Skin epidermis (tissue), 12 donors: Measurements from ENCODE around the gene SLC44A5.
"Not testable (repeated sequence)": the region's sequence is repeated elsewhere in the genome, so short reads cannot be mapped to it uniquely, and the experiment has no call there.

Source experiments
- H3K27ac ChIP-seq, 21 experiments: fragments of 200-600 bp; sonication (generic) in 11 of 21; one replicate each; pipeline ENCODE4 v1.5.0; 2020; ENCODE audit warnings: mild to moderate bottlenecking in 3 of 21, inconsistent platforms in 2 of 21, moderate library complexity in 2 of 21
- H3K4me3 ChIP-seq, 7 experiments: fragments of 200-600 bp; sonication (generic) in 2 of 7; one replicate each; pipeline ENCODE4 v1.5.0; 2020; ENCODE audit warnings: inconsistent platforms in 2 of 7, mild to moderate bottlenecking in 2 of 7, moderate library complexity in 1 of 7

The SLC44A5 gene

GRCh38 chr1:75593457-75593856, 17.5 kb downstream of the SLC44A5 start:
- not testable (repeated sequence) for H3K27ac ChIP-seq, H3K4me3 ChIP-seq

- Histone ChIP-seq H3K4me3 (no peak overlapping the region), H3K27ac (no peak overlapping the region)
These were observed 21.3 kb downstream of the SLC44A5 start for GRCh38 chr1:75589637-75590036.

- Histone ChIP-seq H3K4me3 (no peak overlapping the region), H3K27ac (no peak overlapping the region)
These were observed 22.0 kb downstream of the SLC44A5 start for GRCh38 chr1:75588779-75589475.

GRCh38 chr1:75587692-75588091, 23.2 kb downstream of the SLC44A5 start:
- Histone ChIP-seq H3K4me3 (no peak overlapping the region), H3K27ac (no peak overlapping the region)

- no peak overlapping the region for H3K27ac ChIP-seq
- no peak overlapping the region for H3K4me3 ChIP-seq
These were observed 27.6 kb downstream of the SLC44A5 start for GRCh38 chr1:75583282-75583681.

DNA sequence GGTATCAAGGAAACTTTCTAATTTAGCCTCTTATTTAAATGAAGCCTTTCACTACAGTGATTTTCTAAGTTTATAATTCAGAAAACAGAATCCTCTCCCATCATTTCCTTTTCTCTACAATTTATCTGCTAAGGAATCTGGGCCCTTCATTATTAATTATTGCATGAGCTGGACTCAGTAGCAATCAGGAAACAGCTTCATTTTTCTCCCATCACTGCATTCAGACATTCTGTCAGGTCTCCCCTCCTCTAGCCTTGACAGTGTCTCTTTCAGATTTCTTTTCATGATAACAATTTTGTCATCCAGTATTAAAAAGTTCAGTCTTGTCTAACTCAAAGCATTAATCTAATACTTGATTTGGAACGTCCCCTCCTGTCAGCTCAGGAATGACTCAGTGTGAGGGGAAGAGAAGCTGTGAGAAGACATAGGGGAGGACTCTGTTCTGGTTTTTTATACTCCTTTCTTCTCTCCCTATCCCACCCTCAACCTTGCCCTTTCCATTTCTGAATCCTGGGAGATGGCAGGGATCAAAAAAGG, 28.1 kb downstream of the SLC44A5 start:
- H3K4me3 ChIP-seq, result no peak overlapping the region
- no peak overlapping the region for H3K27ac ChIP-seq

- Histone ChIP-seq H3K4me3 (no peak overlapping the region), H3K27ac (no peak overlapping the region)
These were observed 31.9 kb downstream of the SLC44A5 start for GRCh38 chr1:75579046-75579445.

GRCh38 chr1:75575837-75576236, 35.1 kb downstream of the SLC44A5 start:
- no peak overlapping the region for H3K27ac ChIP-seq
- no peak overlapping the region for H3K4me3 ChIP-seq

DNA sequence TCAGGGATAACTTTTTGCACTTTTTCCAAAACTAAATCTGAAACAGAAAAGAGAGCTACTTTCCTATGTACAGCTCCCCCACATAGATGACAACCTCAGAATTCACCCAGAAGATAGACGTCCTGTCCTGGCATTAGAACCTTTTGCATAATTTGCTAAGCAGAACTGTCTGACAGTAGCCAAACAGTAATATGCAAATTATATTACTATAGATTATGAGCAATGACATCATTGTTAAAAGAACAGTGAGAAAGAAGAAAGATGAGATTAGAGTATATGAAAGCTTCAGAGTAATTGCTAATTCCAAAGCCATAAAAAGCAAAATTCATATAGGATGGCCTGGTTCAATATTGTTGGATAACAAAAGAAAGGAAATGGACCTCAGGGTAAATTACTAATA, 43.7 kb downstream of the SLC44A5 start:
- H3K4me3 ChIP-seq, result no peak overlapping the region

DNA sequence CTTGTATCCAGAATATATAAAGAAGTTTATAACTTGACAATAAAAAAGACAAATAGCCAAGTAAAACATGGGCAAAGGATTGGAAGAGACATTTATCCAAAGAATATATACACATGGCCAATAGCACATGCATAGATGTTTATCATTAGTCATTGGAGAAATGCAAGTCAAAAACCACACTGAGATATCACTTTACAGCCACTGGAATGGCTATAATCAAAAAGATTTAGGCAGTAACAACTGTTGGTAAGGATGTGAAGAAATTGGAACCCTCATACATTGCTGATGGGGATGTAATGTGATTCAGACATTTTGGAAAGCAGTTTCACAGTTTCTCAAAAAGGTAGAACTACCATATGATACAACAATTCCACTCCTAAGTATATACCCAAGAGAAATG, 51.1 kb downstream of the SLC44A5 start:
- no peak overlapping the region for H3K4me3 ChIP-seq
- no peak overlapping the region for H3K27ac ChIP-seq

More for the DNA sequence above, 43.7 kb downstream of the SLC44A5 start:
- H3K27ac ChIP-seq, result no peak overlapping the region

DNA sequence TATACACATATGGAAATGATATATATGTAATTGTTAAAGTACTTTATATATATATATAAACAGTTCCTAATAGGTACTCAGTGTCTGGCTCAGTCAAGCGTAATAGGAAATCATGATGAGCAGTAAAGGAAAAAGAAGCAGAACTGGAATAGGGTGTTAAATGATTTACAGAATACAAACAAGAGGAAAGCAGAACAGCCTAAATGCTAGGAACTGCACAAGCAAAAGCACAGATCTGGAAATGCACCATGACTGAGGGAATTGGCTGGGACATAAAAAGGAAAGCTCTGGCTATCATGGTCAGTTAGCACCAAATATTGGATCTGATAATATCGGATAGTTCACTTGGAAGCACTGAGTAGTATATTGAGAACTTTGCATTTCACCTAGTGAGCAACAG, 51.8 kb downstream of the SLC44A5 start:
- Histone ChIP-seq H3K4me3 (no peak overlapping the region), H3K27ac (no peak overlapping the region)

DNA sequence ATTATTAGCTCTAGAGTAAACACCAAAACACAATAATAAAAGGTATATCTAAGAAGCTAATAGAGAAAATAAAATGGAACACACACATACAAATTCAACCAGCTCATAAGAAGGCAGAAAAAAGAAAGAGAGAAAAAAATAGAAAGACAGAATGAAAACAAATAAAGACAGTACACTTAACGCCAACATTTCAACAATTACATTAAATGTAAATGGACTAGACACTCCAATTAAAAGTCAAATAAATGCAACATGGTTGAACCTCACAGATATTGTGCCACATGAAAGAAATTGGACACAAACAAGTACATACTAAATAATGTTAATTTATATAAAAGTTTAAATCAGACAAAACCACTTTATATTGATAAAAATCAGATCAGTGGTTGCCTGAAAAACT, 56.0 kb downstream of the SLC44A5 start:
- Histone ChIP-seq H3K4me3 (no peak overlapping the region), H3K27ac (no peak overlapping the region)

DNA sequence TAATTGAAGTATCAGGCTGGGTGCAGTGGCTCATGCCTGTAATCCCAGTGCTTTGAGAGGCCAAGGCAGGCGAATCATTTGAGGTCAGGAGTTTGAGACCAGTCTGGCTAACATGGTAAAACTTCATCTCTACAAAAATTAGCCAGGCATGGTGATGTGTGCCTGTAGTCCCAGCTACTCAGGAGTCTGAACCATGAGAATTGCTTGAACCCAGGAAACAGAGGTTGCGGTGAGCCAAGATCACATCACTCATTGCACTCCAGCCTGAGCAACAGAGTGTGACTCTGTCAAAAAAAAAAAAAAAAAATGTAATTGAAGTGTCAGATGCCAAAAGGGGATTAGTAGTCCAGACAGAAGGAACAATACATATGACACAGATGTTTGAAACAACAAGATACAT, 56.7 kb downstream of the SLC44A5 start:
- H3K4me3 ChIP-seq, result no peak overlapping the region
- H3K27ac ChIP-seq, result no peak overlapping the region

GRCh38 chr1:75550559-75550958, 60.4 kb downstream of the SLC44A5 start:
- H3K27ac ChIP-seq, result no peak overlapping the region
- no peak overlapping the region for H3K4me3 ChIP-seq

- H3K27ac ChIP-seq, result no peak overlapping the region
- H3K4me3 ChIP-seq, result no peak overlapping the region
These were observed 62.0 kb downstream of the SLC44A5 start for GRCh38 chr1:75548721-75549480.

- Histone ChIP-seq H3K27ac (no peak overlapping the region), H3K4me3 (no peak overlapping the region)
These were observed 67.2 kb downstream of the SLC44A5 start for GRCh38 chr1:75543705-75544104.

DNA sequence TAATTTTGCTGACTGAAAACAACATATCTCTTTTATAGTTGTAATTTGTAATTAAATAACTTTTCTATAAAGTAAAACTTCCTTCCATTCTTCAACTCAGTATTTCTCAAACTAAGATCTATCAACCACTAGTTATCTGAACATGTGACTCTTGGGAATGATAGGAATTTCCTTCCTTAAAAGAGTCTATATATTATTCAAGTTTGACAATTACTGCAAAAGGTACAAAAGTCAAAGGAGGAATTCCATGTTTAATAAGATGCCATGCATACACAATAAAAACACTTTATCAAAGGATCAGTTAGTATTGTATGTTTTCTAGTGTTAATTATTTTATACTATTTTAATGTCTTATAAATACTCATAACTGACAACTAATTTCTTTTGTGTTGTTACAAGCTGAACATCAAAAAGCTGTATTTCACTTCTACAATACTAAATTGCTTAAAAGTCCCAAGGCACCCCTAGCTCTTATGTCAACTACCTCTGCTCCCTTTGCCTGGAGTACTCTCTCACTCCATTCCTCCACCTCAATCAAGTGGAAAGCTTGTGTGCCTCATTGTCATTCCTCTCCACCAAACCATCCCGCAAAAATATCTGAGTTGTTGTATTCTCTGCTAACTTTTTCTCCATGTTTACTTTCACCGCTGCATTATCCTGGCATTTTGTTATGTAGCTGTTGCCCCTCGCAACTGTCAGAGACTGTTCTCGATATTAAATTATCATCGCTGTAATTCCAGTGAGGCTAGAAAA, 67.9 kb downstream of the SLC44A5 start:
- H3K27ac ChIP-seq, result no peak overlapping the region
- H3K4me3 ChIP-seq, result no peak overlapping the region

- Histone ChIP-seq H3K4me3 (no peak overlapping the region), H3K27ac (no peak overlapping the region)
These were observed 71.4 kb downstream of the SLC44A5 start for GRCh38 chr1:75539230-75540116.

DNA sequence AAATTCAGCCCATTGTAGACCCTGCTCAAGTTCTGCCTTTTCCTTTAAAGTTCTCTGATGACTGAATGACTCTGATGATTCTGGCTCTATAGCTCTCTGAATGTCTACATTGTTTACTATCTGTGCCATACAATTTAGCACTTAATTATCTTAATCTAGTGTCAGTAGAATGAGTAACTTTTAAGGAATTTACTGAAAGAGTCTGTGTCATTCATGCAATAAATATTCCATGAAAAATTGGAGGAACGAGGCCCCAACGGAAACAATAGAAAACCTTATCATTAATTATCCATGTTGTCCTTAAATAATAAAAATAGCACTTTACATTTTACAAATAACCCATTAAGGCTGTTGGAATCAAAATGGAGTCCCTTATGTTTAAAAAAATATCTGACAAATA, 77.8 kb downstream of the SLC44A5 start:
- H3K27ac ChIP-seq, result no peak overlapping the region
- H3K4me3 ChIP-seq, result no peak overlapping the region

DNA sequence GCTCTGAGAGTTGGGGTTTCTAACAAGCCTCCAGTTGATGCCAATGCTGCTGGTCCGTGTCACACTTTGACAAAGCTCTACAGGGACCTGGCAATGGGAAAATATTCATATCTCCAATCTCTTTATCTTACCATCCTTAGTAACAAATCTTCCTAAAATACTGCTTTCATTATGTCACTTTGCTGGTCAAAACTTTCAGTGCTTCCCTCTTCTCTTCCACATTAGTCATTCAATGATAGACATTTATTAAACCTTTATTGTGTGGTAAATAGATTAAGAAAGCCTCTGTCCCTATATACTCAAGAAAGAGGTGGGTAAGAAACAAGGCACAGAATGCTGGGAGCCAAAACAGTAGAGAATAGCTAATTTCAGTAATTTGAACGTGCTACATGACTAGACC, 79.3 kb downstream of the SLC44A5 start:
- H3K27ac ChIP-seq, result no peak overlapping the region
- no peak overlapping the region for H3K4me3 ChIP-seq
